ENCODE measurements around the gene MYO15A.

The MYO15A gene

GRCh38 chr17:18108401-18109312, at the start of gene MYO15A:
Gene MYO15A (plus strand): TSS chr17:18108756. CDS start chr17:18118801, 10,045 bp downstream.
- FAIRE-seq = no peak

GRCh38 chr17:18059283-18059682, 49.3 kb upstream of the MYO15A start:
- no peak for FAIRE-seq

More at GRCh38 chr17:18108401-18109312, at the start of gene MYO15A:
- DNase-seq (ENCODE audit: insufficient read length, low spot score) = no peak

GRCh38 chr17:18064053-18064452, 44.5 kb upstream of the MYO15A start:
- no peak for FAIRE-seq
- DNase-seq (ENCODE audit: insufficient read length, low spot score) = no peak

More at GRCh38 chr17:18059283-18059682, 49.3 kb upstream of the MYO15A start:
- no peak for DNase-seq (ENCODE audit: insufficient read length, low spot score)

GRCh38 chr17:18065546-18065945, 43.0 kb upstream of the MYO15A start:
- DNase-seq (ENCODE audit: insufficient read length, low spot score) = no peak
- no peak for FAIRE-seq

GRCh38 chr17:18066866-18067265, 41.7 kb upstream of the MYO15A start:
- no peak for DNase-seq (ENCODE audit: insufficient read length, low spot score)
- no peak for FAIRE-seq

GRCh38 chr17:18069101-18069500, 39.5 kb upstream of the MYO15A start:
- DNase-seq (ENCODE audit: insufficient read length, low spot score) (no peak), FAIRE-seq (no peak)

- FAIRE-seq (no peak), DNase-seq (ENCODE audit: insufficient read length, low spot score) (no peak)
These were observed 37.7 kb upstream of the MYO15A start for GRCh38 chr17:18070861-18071340.

- peak; percentile 49 for FAIRE-seq
- DNase-seq (ENCODE audit: insufficient read length, low spot score) = no peak
These were observed 36.8 kb upstream of the MYO15A start for GRCh38 chr17:18071751-18072150.

GRCh38 chr17:18074566-18075272, 33.8 kb upstream of the MYO15A start:
- FAIRE-seq = no peak
- no peak for DNase-seq (ENCODE audit: insufficient read length, low spot score)

GRCh38 chr17:18076936-18077335, 31.6 kb upstream of the MYO15A start:
- no peak for FAIRE-seq
- DNase-seq (ENCODE audit: insufficient read length, low spot score) = no peak

GRCh38 chr17:18079543-18079942, 29.0 kb upstream of the MYO15A start:
- no peak for DNase-seq (ENCODE audit: insufficient read length, low spot score)
- no peak for FAIRE-seq

GRCh38 chr17:18084256-18084655, 24.3 kb upstream of the MYO15A start:
- DNase-seq (ENCODE audit: insufficient read length, low spot score) (no peak), FAIRE-seq (no peak)

GRCh38 chr17:18087610-18088491, 20.7 kb upstream of the MYO15A start, which contains the start of gene DRG2:
Gene DRG2 (plus strand): TSS chr17:18087948. CDS start chr17:18088024, 76 bp downstream.
- FAIRE-seq = peak; percentile 90
- DNase-seq (ENCODE audit: insufficient read length, low spot score) = peak; percentile 95

- FAIRE-seq = no peak
- no peak for DNase-seq (ENCODE audit: insufficient read length, low spot score)
These were observed 18.9 kb upstream of the MYO15A start for GRCh38 chr17:18089613-18090012.

GRCh38 chr17:18093616-18094408, 14.7 kb upstream of the MYO15A start:
- no peak for FAIRE-seq
- no peak for DNase-seq (ENCODE audit: insufficient read length, low spot score)

- DNase-seq (ENCODE audit: insufficient read length, low spot score) (no peak), FAIRE-seq (no peak)
These were observed 14.1 kb upstream of the MYO15A start for GRCh38 chr17:18094409-18094807.

- no peak for DNase-seq (ENCODE audit: insufficient read length, low spot score)
- FAIRE-seq = no peak
These were observed 9.0 kb upstream of the MYO15A start for GRCh38 chr17:18099516-18099915.

GRCh38 chr17:18100616-18101015, 7.9 kb upstream of the MYO15A start:
- FAIRE-seq (no peak), DNase-seq (ENCODE audit: insufficient read length, low spot score) (no peak)

GRCh38 chr17:18101828-18102227, 6.7 kb upstream of the MYO15A start:
- FAIRE-seq (no peak), DNase-seq (ENCODE audit: insufficient read length, low spot score) (no peak)

- no peak for FAIRE-seq
- DNase-seq (ENCODE audit: insufficient read length, low spot score) = no peak
These were observed 5.9 kb upstream of the MYO15A start for GRCh38 chr17:18102640-18103039.

All from GM19239 (cell line).